SK-N-SH (cell line): ENCODE data around the gene LOX. TPM values are rescaled to one million over a fixed set of nuclear protein-coding genes. Genes with fewer than 3 reads are reported as not detected.

Experiments
- CTCF ChIA-PET: fragments of 300-600, 350-600 bp; formaldehyde crosslinking; extraction: SDS; loops from one replicate; lab custom pipeline; 2021; lab: Yijun Ruan, JAX
- POLR2A ChIA-PET: fragments of 350-600 bp; sonication (Branson Sonifier 250); formaldehyde crosslinking; extraction: SDS; loops from one replicate; lab custom pipeline; 2020; ENCODE audit warnings: antibody characterized with exemption, inconsistent platforms; lab: Yijun Ruan, JAX
- DNase-seq: peaks from one replicate; pipeline ENCODE4 v3.0.0; 2012
- H2AFZ ChIP-seq: fragments of 200-600 bp; sonication (generic); 2 replicates; pipeline ENCODE4 v1.8.1; 2016; ENCODE audit warnings: antibody characterized with exemption, mild to moderate bottlenecking, low read depth
- H3F3A ChIP-seq: fragments of 200-600 bp; sonication (generic); replicated peaks from 2 replicates; pipeline ENCODE3; 2016; ENCODE audit warnings: antibody characterized with exemption, mild to moderate bottlenecking; ENCODE audit not compliant: insufficient read depth
- H3K27ac ChIP-seq, 2 experiments: fragments of 200-500 bp in 1 of 2; fragments of 200-600 bp in 1 of 2; sonication (Bioruptor generic) in 1 of 2; sonication (generic), shearing (Covaris generic) in 1 of 2; 2 replicates each; pipeline versions ENCODE4 v1.5.1 to v1.6.1; 2014 to 2016; ENCODE audit warnings: low read depth in 2 of 2, inconsistent platforms in 1 of 2, low read length in 1 of 2, mild to moderate bottlenecking in 1 of 2, mixed read lengths in 1 of 2
- H3K27me3 ChIP-seq: fragments of 200-600 bp; sonication (generic), shearing (Covaris generic); 2 replicates; pipeline ENCODE4 v1.6.1; 2016; ENCODE audit warnings: mixed run types; ENCODE audit not compliant: insufficient read depth
- H3K36me3 ChIP-seq, 2 experiments: fragments of 200-500 bp in 1 of 2; fragments of 200-600 bp in 1 of 2; sonication (Bioruptor generic) in 1 of 2; sonication (generic) in 1 of 2; replicated peaks in 1 of 2; 2 replicates each; pipeline versions ENCODE3 to v1.5.1; 2014 to 2016; ENCODE audit warnings: low read length in 1 of 2, mild to moderate bottlenecking in 1 of 2; ENCODE audit not compliant: insufficient read depth in 2 of 2, control insufficient read depth in 1 of 2
- H3K4me1 ChIP-seq, 2 experiments: fragments of 200-500 bp in 1 of 2; fragments of 200-600 bp in 1 of 2; sonication (Bioruptor generic) in 1 of 2; sonication (generic), shearing (Covaris generic) in 1 of 2; 2 replicates each; pipeline versions ENCODE4 v1.5.1 to v1.6.1; 2014 to 2016; ENCODE audit warnings: low read depth in 1 of 2, low read length in 1 of 2, mixed run types in 1 of 2; ENCODE audit not compliant: insufficient read depth in 2 of 2, control insufficient read depth in 1 of 2
- H3K4me2 ChIP-seq: fragments of 200-600 bp; sonication (generic), shearing (Covaris generic); 2 replicates; pipeline ENCODE4 v1.6.1; 2017; ENCODE audit warnings: mixed run types
- H3K4me3 ChIP-seq, 2 experiments: fragments of 200-500 bp in 1 of 2; fragments of 200-600 bp in 1 of 2; sonication (Bioruptor generic) in 1 of 2; sonication (generic), shearing (Covaris generic) in 1 of 2; 2 replicates each; pipeline versions ENCODE4 v1.5.1 to v1.8.1; 2014 to 2016; ENCODE audit warnings: low read depth in 2 of 2, inconsistent platforms in 1 of 2, low read length in 1 of 2, mild to moderate bottlenecking in 1 of 2, mixed read lengths in 1 of 2, moderate library complexity in 1 of 2
- H3K79me2 ChIP-seq: fragments of 200-600 bp; sonication (generic); 2 replicates; pipeline ENCODE4 v1.8.1; 2017; ENCODE audit warnings: mild to moderate bottlenecking; ENCODE audit not compliant: insufficient read depth
- H3K9ac ChIP-seq: fragments of 200-600 bp; sonication (generic); 2 replicates; pipeline ENCODE4 v1.6.1; 2017; ENCODE audit warnings: mixed run types
- H3K9me2 ChIP-seq: fragments of 200-600 bp; sonication (generic); 2 replicates; pipeline ENCODE4 v1.6.1; 2017; ENCODE audit warnings: mixed run types
- H3K9me3 ChIP-seq: fragments of 200-600 bp; sonication (generic); 2 replicates; pipeline ENCODE4 v1.6.1; 2017; ENCODE audit warnings: mixed run types, mild to moderate bottlenecking, moderate library complexity
- H4K20me1 ChIP-seq: fragments of 200-600 bp; sonication (generic); 2 replicates; pipeline ENCODE4 v1.6.1; 2017; ENCODE audit warnings: mild to moderate bottlenecking, mixed run types; ENCODE audit not compliant: insufficient read depth
- ELF1 ChIP-seq: IDR thresholded peaks from 2 replicates; pipeline ENCODE4 v1.4.0; 2012
- EZH2phosphoT487 ChIP-seq: fragments of 200-600 bp; sonication (generic); IDR thresholded peaks from 2 replicates; pipeline ENCODE4 v1.6.1; 2017; ENCODE audit warnings: low read depth, mixed run types, mild to moderate bottlenecking, antibody characterized with exemption, moderate library complexity, borderline replicate concordance
- FOXM1 ChIP-seq: IDR thresholded peaks from 2 replicates; pipeline ENCODE4 v1.4.0; 2012; ENCODE audit warnings: low read depth, mild to moderate bottlenecking
- GABPA ChIP-seq: IDR thresholded peaks from 2 replicates; pipeline ENCODE4 v1.4.0; 2012; ENCODE audit warnings: low read depth, mild to moderate bottlenecking
- GATA2 ChIP-seq: sonication (generic); formaldehyde crosslinking; IDR thresholded peaks from 2 replicates; pipeline ENCODE4 v1.5.0; 2020; ENCODE audit warnings: mild to moderate bottlenecking, missing genetic modification reagents
- IRF3 ChIP-seq: fragments of 150-350 bp; IDR thresholded peaks from 2 replicates; pipeline ENCODE4 v1.6.1; 2016; ENCODE audit warnings: mild to moderate bottlenecking, low read depth, low read length
- JUND ChIP-seq: IDR thresholded peaks from 2 replicates; pipeline ENCODE4 v1.4.0; 2012
- MAX ChIP-seq: IDR thresholded peaks from 2 replicates; pipeline ENCODE4 v1.4.0; 2012; ENCODE audit warnings: low read depth
- MEF2A ChIP-seq: IDR thresholded peaks from 2 replicates; pipeline ENCODE4 v1.4.0; 2012; ENCODE audit warnings: low read depth, borderline replicate concordance
- NFIC ChIP-seq: IDR thresholded peaks from 2 replicates; pipeline ENCODE4 v1.4.0; 2012; ENCODE audit warnings: borderline replicate concordance
- NRF1 ChIP-seq: IDR thresholded peaks from 2 replicates; pipeline ENCODE4 v1.6.1; 2012; ENCODE audit warnings: low read depth, mild to moderate bottlenecking, low read length
- PBX3 ChIP-seq: IDR thresholded peaks from 2 replicates; pipeline ENCODE4; 2012
- RAD21 ChIP-seq: IDR thresholded peaks from 2 replicates; pipeline ENCODE4 v1.6.1; 2012; ENCODE audit warnings: mild to moderate bottlenecking, low read length
- RCOR1 ChIP-seq: fragments of 150-350 bp; IDR thresholded peaks from 2 replicates; pipeline ENCODE4 v1.6.1; 2017; ENCODE audit warnings: antibody characterized with exemption, low read length
- RFX5 ChIP-seq: IDR thresholded peaks from 2 replicates; pipeline ENCODE4 v1.6.1; 2012; ENCODE audit warnings: mild to moderate bottlenecking, improper control_type of control experiment, low read length
- RXRA ChIP-seq: IDR thresholded peaks from 2 replicates; pipeline ENCODE4 v1.4.0; 2012; ENCODE audit warnings: low read depth, mild to moderate bottlenecking, borderline replicate concordance
- SIN3A ChIP-seq: IDR thresholded peaks from 2 replicates; pipeline ENCODE4 v1.6.1; 2012; ENCODE audit warnings: low read depth, mild to moderate bottlenecking, low read length, moderate library complexity, borderline replicate concordance
- SMC3 ChIP-seq: IDR thresholded peaks from 2 replicates; pipeline ENCODE4 v1.6.1; 2012; ENCODE audit warnings: low read depth, low read length, improper control_type of control experiment
- TAF1 ChIP-seq: IDR thresholded peaks from 2 replicates; pipeline ENCODE4 v1.6.1; 2012; ENCODE audit warnings: low read depth, mild to moderate bottlenecking, low read length, moderate library complexity, borderline replicate concordance
- YY1 ChIP-seq: IDR thresholded peaks from 2 replicates; pipeline ENCODE4 v1.4.0; 2012; ENCODE audit warnings: low read depth, mild to moderate bottlenecking
- WGBS: methylation state at CpG from one replicate; pipeline ENCODE4 v1.1.6; 2017; ENCODE audit warnings: low lambda C conversion rate; 5-methylcytosine and 5-hydroxymethylcytosine counted together
- polyA plus RNA-seq, 3 experiments: library from polyadenylated mRNA; depleted of rRNA; stranded (reverse); fragments of >200 nt; gene quantifications; 2 replicates each; pipeline ENCODE4 v1.2.3, GENCODE V29; 2012
- TF ChIP-seq, protein P1 (sequence below): fragments of 150-350 bp; IDR thresholded peaks from 2 replicates; pipeline ENCODE4 v1.6.1; 2017; ENCODE audit warnings: antibody characterized with exemption, low read length, low read depth, borderline replicate concordance

Gene LOX
- polyA plus RNA-seq, 1 of the 3 experiments (the other 2 are of a cell fraction) = 36.3 TPM

DNA sequence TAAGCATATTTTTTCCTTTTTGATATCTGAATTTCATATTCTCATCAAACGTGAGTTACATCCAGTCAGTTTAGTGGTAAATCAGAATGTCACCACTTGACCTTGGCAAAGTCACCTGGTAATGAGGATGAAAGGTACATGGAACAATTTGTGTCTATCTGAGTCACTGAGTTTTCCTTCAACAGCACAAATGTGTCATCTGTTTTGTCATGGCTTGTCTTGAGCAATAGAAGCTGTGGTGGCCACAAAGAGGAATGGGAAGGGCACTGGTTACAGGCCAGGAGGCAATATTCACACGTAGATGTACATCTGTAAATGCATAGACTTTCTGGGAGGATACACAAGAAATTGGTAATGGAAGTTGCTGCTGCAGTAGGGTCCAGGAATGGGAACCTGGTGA lies 42.9 kb upstream of the LOX start:
- no peaks in the 10 kb centered on the region for H3K79me2 ChIP-seq
- CTCF ChIA-PET = no interaction called here
- H3K4me1 ChIP-seq = no peaks in the 10 kb centered on the region
- no peaks in the 10 kb centered on the region for H4K20me1 ChIP-seq
- POLR2A ChIA-PET = no interaction called here
- H3K9ac ChIP-seq = no peak overlapping the region
- TF ChIP-seq MEF2A (no peak), NRF1 (no peak), MAX (no peak), EZH2phosphoT487 (no peak), NFIC (no peak), GABPA (no peak), RCOR1 (no peak), JUND (no peak), RFX5 (no peak), SIN3A (no peak), IRF3 (no peak), ELF1 (no peak), GATA2 (CRISPR knock-in tag) (no peak), RAD21 (no peak), PBX3 (no peak), TAF1 (no peak)
- TF ChIP-seq, protein P1, sequence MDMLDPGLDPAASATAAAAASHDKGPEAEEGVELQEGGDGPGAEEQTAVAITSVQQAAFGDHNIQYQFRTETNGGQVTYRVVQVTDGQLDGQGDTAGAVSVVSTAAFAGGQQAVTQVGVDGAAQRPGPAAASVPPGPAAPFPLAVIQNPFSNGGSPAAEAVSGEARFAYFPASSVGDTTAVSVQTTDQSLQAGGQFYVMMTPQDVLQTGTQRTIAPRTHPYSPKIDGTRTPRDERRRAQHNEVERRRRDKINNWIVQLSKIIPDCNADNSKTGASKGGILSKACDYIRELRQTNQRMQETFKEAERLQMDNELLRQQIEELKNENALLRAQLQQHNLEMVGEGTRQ = no peak
- no peaks in the 10 kb centered on the region for H3K27me3 ChIP-seq
- no peak overlapping the region for H2AFZ ChIP-seq
- no peak overlapping the region for H3K4me2 ChIP-seq
- H3K9me2 ChIP-seq = no peaks in the 10 kb centered on the region
- no peaks in the 10 kb centered on the region for H3F3A ChIP-seq
- WGBS = 86% methylated on average over 2 of the region's 2 CpGs
- H3K27ac ChIP-seq = no peak overlapping the region
- no peak overlapping the region for H3K4me3 ChIP-seq
- H3K36me3 ChIP-seq = no peaks in the 10 kb centered on the region
- DNase-seq = no peak
- H3K9me3 ChIP-seq = no peaks in the 10 kb centered on the region

- POLR2A ChIA-PET = interaction anchor here (0.6 kb wide), 1 partner anchor 1292 kb away, joined by 3 read pairs; no protein-coding TSS in a partner anchor
- no peaks in the 10 kb centered on the region for H3K27me3 ChIP-seq
- H3K79me2 ChIP-seq = no peaks in the 10 kb centered on the region
- TF ChIP-seq FOXM1 (no peak), YY1 (no peak), SIN3A (no peak), PBX3 (no peak), SMC3 (no peak), GABPA (no peak), RXRA (no peak), MEF2A (no peak), NRF1 (no peak), ELF1 (no peak)
- TF ChIP-seq, protein P1 = no peak
These were observed 42.4 kb upstream of the LOX start for GRCh38 chr5:122120493-122120892.

More at GRCh38 chr5:122120493-122120892, 42.4 kb upstream of the LOX start:
- H3K9me3 ChIP-seq = no peaks in the 10 kb centered on the region
- no peak overlapping the region for H3K27ac ChIP-seq
- H3F3A ChIP-seq = no peaks in the 10 kb centered on the region
- DNase-seq = no peak
- no peaks in the 10 kb centered on the region for H3K36me3 ChIP-seq
- no peak overlapping the region for H2AFZ ChIP-seq
- H3K9me2 ChIP-seq = no peaks in the 10 kb centered on the region
- no peak overlapping the region for H3K4me3 ChIP-seq
- H3K4me2 ChIP-seq = no peak overlapping the region
- no peaks in the 10 kb centered on the region for H3K4me1 ChIP-seq
- H4K20me1 ChIP-seq = no peaks in the 10 kb centered on the region
- CTCF ChIA-PET = no interaction called here
- 77% methylated on average over 2 of the region's 2 CpGs for WGBS
- no peak overlapping the region for H3K9ac ChIP-seq
